Left ventricle myocardium inferior (tissue), 1 donor: Measurements from ENCODE around the gene CCDC90B. TPM values are rescaled to one million over a fixed set of nuclear protein-coding genes. Genes with fewer than 3 reads are reported as not detected.

Experiments
- DNase-seq: peaks from one replicate; pipeline ENCODE4 v3.0.0-alpha.2; 2020
- H3K27ac ChIP-seq: fragments of 200-600 bp; replicated peaks from 2 replicates; pipeline ENCODE4 v1.8.0; 2021
- H3K27me3 ChIP-seq: fragments of 200-600 bp; 2 replicates; pipeline ENCODE4 v1.8.0; 2021; ENCODE audit warnings: low read depth
- H3K36me3 ChIP-seq: fragments of 200-600 bp; 2 replicates; pipeline ENCODE4 v1.8.0; 2021
- H3K4me1 ChIP-seq: fragments of 200-600 bp; 2 replicates; pipeline ENCODE4 v1.8.0; 2021
- H3K4me3 ChIP-seq: fragments of 200-600 bp; 2 replicates; pipeline ENCODE4 v1.8.0; 2021; ENCODE audit warnings: mild to moderate bottlenecking, moderate library complexity
- H3K9me3 ChIP-seq: fragments of 200-600 bp; replicated peaks from 2 replicates; pipeline ENCODE4 v1.8.0; 2021
- intact Hi-C: fragments of 100-400 bp; cut with micrococcal nuclease; formaldehyde crosslinking; loops from one replicate; pipeline ENCODE4 v1.11.0; 2022
- long read RNA-seq: library from polyadenylated mRNA; unstranded; transcript quantifications from one replicate; pipeline ENCODE4 v2.0.0, GENCODE V29; 2021
- total RNA-seq: library from RNA; stranded (reverse); fragmentation: NEBNext Ultra II Directional; extraction: Animal tissue kit (Norgen Biotek cat#: 25700); gene quantifications from one replicate; pipeline ENCODE4 v1.2.1, GENCODE V29; 2021
- TF ChIP-seq, protein P1 (sequence below): fragments of 200-600 bp; IDR thresholded peaks from 2 replicates; pipeline ENCODE4 v1.8.0; 2021; ENCODE audit warnings: antibody characterized with exemption, mild to moderate bottlenecking, borderline replicate concordance
- donor health status: DM: no; HTN: yes; CAD: no; lungs with severe emphysema.

Gene CCDC90B, protein sequence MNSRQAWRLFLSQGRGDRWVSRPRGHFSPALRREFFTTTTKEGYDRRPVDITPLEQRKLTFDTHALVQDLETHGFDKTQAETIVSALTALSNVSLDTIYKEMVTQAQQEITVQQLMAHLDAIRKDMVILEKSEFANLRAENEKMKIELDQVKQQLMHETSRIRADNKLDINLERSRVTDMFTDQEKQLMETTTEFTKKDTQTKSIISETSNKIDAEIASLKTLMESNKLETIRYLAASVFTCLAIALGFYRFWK
- 24.0 TPM for total RNA-seq
- long read RNA-seq, full-length matches to known transcripts = 20 of 28 reads
- long read RNA-seq, partial matches to known transcripts = 0 of 28 reads
- long read RNA-seq, other reads (novel, unspliced or antisense) = 8 of 28 reads

DNA sequence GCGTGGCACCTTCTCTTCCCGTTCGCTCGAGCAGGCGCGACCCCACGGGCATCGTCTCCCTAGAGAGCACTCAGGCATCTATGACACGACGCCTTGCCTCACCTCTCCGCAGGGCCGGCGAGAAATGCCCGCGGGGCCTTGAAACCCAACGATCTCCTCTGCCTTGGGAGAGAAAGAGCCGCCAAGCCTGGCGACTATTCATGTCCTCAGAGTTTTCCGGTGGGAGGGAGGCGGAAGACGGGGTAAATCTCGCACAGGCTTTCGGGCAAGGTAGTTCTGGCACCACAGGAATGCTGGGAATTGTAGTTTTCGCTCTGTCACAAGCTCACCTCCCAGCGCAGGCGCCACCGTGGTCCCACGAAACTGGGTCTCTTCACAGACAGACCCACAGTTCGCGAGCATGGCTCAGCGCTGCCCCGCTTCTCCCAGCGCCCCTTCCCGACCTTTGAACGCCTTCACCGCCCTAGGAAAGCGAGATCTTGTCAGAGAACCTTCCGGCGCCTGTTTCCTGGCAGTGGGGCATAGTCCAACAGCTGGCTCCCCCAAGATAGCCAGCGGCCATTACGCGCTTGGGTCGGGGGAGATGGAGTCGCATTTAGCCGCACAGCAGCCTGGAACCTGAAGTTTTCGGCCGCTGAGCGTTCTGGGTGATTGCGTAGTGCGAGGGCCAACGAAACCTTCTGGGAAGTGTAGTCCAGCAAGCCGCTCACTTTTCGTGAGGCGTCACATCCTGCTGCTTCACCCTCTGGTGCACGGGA is at the start of gene CCDC90B:
Gene CCDC90B (minus strand): TSS at position 597 of the 758 bp plus-strand sequence. CDS start 395 bp downstream, at position 202.
- Histone ChIP-seq H3K27me3 (no peaks in the 10 kb centered on the region), H3K27ac (peak within 1 kb of the TSS; percentile 98), H3K4me1 (peaks cover 47% of the 10 kb centered on the region), H3K4me3 (peak within 1 kb of the TSS; percentile 83), H3K9me3 (no peaks in the 10 kb centered on the region), H3K36me3 (no peaks in the 10 kb centered on the region)
- TF ChIP-seq, protein P1, sequence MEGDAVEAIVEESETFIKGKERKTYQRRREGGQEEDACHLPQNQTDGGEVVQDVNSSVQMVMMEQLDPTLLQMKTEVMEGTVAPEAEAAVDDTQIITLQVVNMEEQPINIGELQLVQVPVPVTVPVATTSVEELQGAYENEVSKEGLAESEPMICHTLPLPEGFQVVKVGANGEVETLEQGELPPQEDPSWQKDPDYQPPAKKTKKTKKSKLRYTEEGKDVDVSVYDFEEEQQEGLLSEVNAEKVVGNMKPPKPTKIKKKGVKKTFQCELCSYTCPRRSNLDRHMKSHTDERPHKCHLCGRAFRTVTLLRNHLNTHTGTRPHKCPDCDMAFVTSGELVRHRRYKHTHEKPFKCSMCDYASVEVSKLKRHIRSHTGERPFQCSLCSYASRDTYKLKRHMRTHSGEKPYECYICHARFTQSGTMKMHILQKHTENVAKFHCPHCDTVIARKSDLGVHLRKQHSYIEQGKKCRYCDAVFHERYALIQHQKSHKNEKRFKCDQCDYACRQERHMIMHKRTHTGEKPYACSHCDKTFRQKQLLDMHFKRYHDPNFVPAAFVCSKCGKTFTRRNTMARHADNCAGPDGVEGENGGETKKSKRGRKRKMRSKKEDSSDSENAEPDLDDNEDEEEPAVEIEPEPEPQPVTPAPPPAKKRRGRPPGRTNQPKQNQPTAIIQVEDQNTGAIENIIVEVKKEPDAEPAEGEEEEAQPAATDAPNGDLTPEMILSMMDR = no peak
- peak; percentile 94 for DNase-seq
- intact Hi-C loops = no loop called here

DNA sequence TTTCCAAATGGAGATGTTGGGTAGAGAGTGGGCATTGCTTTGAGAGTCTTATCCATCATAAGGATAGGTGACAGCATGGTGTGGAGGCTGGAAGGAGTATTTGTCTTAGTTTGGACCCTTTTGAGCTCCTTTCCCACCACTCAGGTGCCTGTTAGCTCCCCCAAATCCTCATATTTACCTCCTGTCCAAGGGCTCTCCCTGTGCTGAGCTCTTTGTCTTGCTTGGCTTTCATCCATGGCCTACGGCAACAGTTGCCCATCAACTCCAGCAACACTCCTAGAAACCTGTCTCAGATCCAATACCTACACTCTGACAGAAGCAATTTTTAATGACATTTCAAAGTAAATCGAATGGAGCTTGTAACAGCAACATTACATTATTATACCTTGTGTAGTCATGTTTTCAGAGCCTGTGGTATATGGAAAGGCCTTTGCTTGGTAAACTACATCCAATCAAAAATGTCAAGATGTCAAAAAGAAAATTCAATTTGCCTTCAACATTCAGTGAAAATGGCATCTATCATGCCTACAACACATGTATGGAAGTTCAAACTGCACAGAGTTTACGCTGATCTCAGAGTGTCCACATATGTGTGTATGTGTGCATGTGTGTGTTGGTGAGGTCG is 49.4 kb upstream of the CCDC90B start:
- no peak for DNase-seq
- TF ChIP-seq, protein P1 = no peak
- Histone ChIP-seq H3K9me3 (no peaks in the 10 kb centered on the region), H3K27ac (no peak overlapping the region), H3K27me3 (no peaks in the 10 kb centered on the region), H3K4me3 (no peak overlapping the region), H3K4me1 (peaks cover 5% of the 10 kb centered on the region), H3K36me3 (no peaks in the 10 kb centered on the region)
- intact Hi-C loops = no loop called here

DNA sequence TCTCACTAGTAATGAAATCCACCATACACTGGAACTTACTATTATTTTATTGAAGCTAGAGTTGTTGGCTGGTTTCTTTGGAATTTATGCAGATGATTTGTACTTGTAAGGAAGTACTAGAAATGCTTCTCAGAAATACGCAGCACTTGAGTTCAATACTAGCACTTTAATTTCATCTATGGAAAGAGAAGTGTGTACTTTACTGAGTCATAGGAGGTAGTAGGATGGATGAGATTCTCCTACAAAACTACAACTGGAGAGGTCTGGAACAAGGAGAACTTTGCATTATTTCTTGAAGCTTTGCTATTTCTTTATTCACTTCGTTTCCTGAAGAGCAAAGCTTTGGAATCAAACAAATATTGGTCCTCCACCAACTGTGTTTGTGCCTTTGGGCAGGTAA is 44.1 kb upstream of the CCDC90B start:
- H3K4me1 ChIP-seq = peaks cover 5% of the 10 kb centered on the region
- TF ChIP-seq, protein P1 = no peak
- H3K36me3 ChIP-seq = no peaks in the 10 kb centered on the region
- no peaks in the 10 kb centered on the region for H3K27me3 ChIP-seq
- no peak overlapping the region for H3K4me3 ChIP-seq
- H3K9me3 ChIP-seq = no peaks in the 10 kb centered on the region
- intact Hi-C loops = no loop called here
- no peak overlapping the region for H3K27ac ChIP-seq
- DNase-seq = no peak

DNA sequence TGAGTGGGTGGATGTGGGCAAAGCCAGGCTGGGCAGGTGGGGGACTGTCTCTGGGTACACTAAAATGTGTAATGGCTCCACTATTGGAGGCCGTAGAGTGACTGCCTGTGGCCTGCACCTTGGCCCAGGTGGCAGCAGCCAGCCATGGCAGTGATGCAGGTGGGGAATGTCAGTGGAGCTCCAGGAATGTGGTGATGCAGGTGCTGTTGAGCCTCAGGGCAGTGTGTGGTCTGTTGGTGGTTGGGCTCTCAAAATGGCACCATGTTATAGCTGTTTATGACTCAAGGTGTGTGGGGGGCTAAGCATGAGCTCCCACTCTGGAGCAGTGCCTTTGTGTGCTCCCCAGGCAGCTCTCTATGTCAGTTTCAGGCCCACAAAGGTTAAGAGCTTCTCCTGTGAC is 40.2 kb upstream of the CCDC90B start:
- Histone ChIP-seq H3K27ac (no peak overlapping the region), H3K4me3 (no peak overlapping the region), H3K4me1 (no peaks in the 10 kb centered on the region), H3K9me3 (no peaks in the 10 kb centered on the region), H3K36me3 (no peaks in the 10 kb centered on the region), H3K27me3 (no peaks in the 10 kb centered on the region)
- TF ChIP-seq, protein P1 = no peak
- intact Hi-C loops = no loop called here
- no peak for DNase-seq

DNA sequence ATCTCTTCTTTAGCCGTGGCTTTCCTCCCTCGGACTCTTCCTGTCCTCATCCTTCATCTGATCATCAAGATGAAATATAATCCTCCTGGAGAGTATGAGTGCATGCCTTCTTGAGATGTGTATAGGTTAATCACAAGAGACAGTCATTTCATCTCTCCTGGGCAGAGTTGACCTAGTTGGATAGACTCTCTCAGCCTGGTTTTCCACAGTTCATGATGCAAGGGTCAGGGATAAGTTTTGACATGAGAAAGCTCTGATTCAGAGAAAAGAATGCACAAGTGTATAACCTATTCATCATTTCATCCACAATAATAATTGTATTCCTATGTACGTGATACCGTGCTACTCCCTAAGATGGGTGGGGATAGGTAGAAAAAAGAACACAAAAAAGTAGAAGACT is 33.2 kb upstream of the CCDC90B start:
- TF ChIP-seq, protein P1 = no peak
- H3K27ac ChIP-seq = no peak overlapping the region
- H3K4me3 ChIP-seq = no peak overlapping the region
- H3K9me3 ChIP-seq = no peaks in the 10 kb centered on the region
- H3K27me3 ChIP-seq = no peaks in the 10 kb centered on the region
- intact Hi-C loops = no loop called here
- DNase-seq = no peak
- H3K4me1 ChIP-seq = no peaks in the 10 kb centered on the region
- no peaks in the 10 kb centered on the region for H3K36me3 ChIP-seq
